GM12891 (cell line): ENCODE data around the gene IMPDH1.

ENCODE experiments used
- POLR2A ChIP-seq: IDR thresholded peaks from 2 replicates; pipeline ENCODE4 v1.6.1; 2011; ENCODE audit warnings: low read depth, low read length, control low read depth
- POLR2AphosphoS5 ChIP-seq: IDR thresholded peaks from 2 replicates; pipeline ENCODE4 v1.6.1; 2011; ENCODE audit warnings: low read depth, low read length, control low read depth
- SPI1 ChIP-seq: IDR thresholded peaks from 2 replicates; pipeline ENCODE4 v1.6.1; 2011; ENCODE audit warnings: low read depth, low read length, control low read depth
- TAF1 ChIP-seq: IDR thresholded peaks from 2 replicates; pipeline ENCODE4 v1.6.1; 2011; ENCODE audit warnings: low read depth, low read length, control low read depth

GRCh38 chr7:128421384-128421783 lies 11.6 kb upstream of the IMPDH1 start:
- TF ChIP-seq POLR2AphosphoS5: no peak
- TF ChIP-seq POLR2A: no peak
- no peak for TF ChIP-seq TAF1
- no peak for TF ChIP-seq SPI1
